Vagina (tissue), 2 donors: ENCODE results near the gene AKAP13.

ENCODE experiments used
- CTCF ChIP-seq, 3 experiments: fragments of 450-650 bp in 2 of 3; fragments of 200-600 bp in 1 of 3; sonication (generic) in 1 of 3; IDR thresholded peaks; one replicate each; pipeline ENCODE4 v1.5.1; 2017 to 2019; ENCODE audit warnings: antibody characterized with exemption in 3 of 3, mild to moderate bottlenecking in 2 of 3, moderate library complexity in 2 of 3
- POLR2AphosphoS5 ChIP-seq, 2 donors: sonication (generic); formaldehyde crosslinking; IDR thresholded peaks; one replicate each; pipeline ENCODE4 v1.9.0; 2017; ENCODE audit warnings: antibody characterized with exemption in 2 of 2, mild to moderate bottlenecking in 2 of 2, low read depth in 1 of 2; ENCODE audit not compliant: insufficient read depth in 1 of 2

- TF ChIP-seq CTCF (IDR thresholded peaks at IDR 0.05) = no peak
- TF ChIP-seq POLR2AphosphoS5 (IDR thresholded peaks at IDR 0.05; ENCODE audit: insufficient read depth in 1 of 2, low read depth in 1 of 2) = no peak
These were observed 361.9 kb downstream of the AKAP13 start for GRCh38 chr15:85742186-85742821.
